Occipital lobe (tissue), 2 donors: ENCODE measurements around the gene LRTM2. TPM values are rescaled to one million over a fixed set of nuclear protein-coding genes. Genes with fewer than 3 reads are reported as not detected.

Experiments used
- DNase-seq: peaks from one replicate; lab custom pipeline; 2025; lab: John Stamatoyannopoulos, UW
- total RNA-seq: library from RNA; depleted of rRNA; stranded (reverse); fragments of >200 nt; gene quantifications from one replicate; pipeline ENCODE4 v1.2.3, GENCODE V29; 2014

LRTM2 gene
- total RNA-seq, 1 donor from 2014 or later = 4.5 TPM

GRCh38 chr12:1882850-1883470 lies 62.6 kb downstream of the LRTM2 start:
- DNase-seq = no peak

DNA sequence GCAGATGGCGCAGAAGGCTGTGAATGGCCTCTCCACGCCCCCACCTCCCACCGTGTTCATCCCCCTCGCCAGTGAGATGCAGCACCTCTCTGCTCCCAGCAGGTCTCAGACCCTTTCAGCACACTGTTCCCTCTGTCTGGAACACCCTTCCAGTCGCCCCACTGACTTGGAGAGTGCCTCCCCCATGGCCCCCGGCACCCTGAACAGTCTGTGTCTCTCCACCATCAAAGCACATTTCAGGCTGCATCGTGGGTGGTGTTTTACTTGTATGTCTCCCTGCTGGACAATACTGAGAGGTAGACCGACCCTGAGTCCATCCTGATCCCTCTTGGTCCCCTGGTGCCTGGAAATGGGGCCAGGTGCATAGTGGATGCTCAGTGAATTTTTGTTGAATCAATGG lies 63.1 kb downstream of the LRTM2 start:
- no peak for DNase-seq

DNA sequence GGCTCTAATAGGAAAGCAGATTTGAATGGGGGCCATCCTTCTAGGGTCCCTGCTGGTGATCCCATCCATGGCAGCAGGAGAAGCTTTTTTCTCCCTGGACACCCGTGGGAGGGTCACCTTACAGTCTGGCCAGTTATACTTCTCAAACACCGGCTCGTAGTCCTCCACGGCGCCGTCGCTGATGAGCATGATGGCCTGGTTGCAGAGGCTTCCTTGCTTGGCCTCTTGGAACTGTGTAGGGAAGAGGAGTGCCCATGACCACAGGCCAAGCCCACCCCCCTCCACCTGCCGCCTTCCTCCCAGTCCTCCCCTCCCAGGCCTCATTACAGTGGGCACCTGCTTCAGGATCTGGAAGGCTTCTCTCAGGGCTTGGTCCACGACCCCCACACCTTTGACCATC lies 64.3 kb downstream of the LRTM2 start:
- no peak for DNase-seq

DNA sequence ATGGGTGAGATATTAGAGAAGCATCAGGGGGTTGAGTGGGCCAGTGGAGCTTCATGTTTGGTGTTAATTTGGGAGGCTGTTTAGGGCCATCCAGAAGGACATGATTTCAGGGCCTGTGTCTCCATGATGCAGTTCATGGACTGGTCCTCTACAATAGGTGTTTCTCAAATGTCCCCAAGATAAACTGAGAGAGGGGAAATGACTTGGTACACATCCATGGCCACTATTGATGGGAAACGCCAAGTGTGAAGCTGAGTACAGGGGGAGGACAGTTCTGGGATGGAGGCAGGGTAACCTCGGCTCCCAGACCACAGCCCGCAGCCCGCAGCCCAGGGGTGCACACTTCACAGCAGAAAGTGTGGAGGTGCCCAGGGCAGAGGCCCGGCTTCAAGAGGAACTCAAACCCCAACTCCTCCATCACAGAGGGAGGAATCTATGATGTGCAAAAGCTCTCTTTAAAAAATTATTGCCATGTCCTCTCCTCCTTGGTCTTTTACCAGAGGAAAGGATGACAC lies 64.8 kb downstream of the LRTM2 start:
- DNase-seq = no peak

GRCh38 chr12:1885599-1886245 lies 65.4 kb downstream of the LRTM2 start:
- no peak for DNase-seq

Other genes starting within 250 kb of the LRTM2 start
- gene FBXL14, start 226.0 kb upstream of the LRTM2 start, total RNA-seq = 25.3 TPM
- gene WNT5B, start 191.3 kb upstream of the LRTM2 start, total RNA-seq = 30.7 TPM
- gene ADIPOR2, start 129.5 kb upstream of the LRTM2 start, total RNA-seq = 35.7 TPM
- gene CACNA2D4, start 98.1 kb downstream of the LRTM2 start, total RNA-seq = not detected
- gene DCP1B, start 183.9 kb downstream of the LRTM2 start, total RNA-seq = 8.9 TPM
- 21.4 TPM for gene CACNA1C, start 232.4 kb downstream of the LRTM2 start, total RNA-seq